ENCODE measurements around the gene BMP6.

BMP6 gene

DNA sequence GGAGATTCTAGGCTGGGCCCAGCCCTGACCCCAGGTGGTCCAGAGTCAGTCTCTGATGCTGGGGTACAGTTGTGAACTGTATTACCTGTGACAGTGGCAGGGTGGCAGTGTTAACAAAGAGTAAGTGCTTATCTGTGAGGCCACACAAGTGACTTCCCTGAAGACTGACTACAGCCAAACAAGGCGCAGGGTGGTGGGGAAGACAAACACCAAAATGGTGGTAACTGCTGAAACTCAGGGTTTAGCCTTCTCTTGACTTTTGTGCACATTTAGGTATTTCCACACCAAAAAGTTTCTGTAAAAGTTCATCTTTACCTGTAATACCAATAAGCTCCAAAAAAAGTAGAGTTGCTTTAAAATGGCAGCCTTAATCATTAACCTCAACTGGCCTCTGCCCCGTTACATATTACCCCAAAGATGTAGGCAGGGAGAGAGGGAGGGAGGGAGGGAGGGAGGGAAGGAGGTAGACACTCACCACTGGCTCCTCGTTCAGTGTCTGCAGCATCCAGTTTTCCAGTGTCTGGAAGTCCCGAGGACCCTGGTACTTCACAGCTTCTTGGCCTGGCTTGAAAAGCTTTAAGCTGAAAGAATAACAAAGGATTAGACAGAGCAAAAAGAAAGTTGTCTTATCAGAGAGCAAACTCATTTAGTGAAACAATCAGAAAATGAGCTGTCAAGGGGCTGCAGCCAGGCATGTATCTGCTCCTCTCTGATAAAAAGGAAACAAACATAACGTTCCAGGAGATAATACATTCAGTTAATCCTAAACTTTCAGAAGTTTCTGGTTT lies 173.4 kb downstream of the BMP6 start:
- ATAC-seq: peak; percentile 54
- Mint-ChIP-seq H3K27ac (no peak overlapping the region), H3K36me3 (peaks cover 76% of the 10 kb centered on the region), H3K27me3 (no peaks in the 10 kb centered on the region), H3K4me1 (peaks cover 33% of the 10 kb centered on the region), H3K4me3 (no peak overlapping the region), H3K9me3 (no peaks in the 10 kb centered on the region)

GRCh38 chr6:7899889-7900213 lies 174.0 kb downstream of the BMP6 start:
- H3K36me3 Mint-ChIP-seq: peaks cover 77% of the 10 kb centered on the region
- H3K4me3 Mint-ChIP-seq: no peak overlapping the region
- no peaks in the 10 kb centered on the region for H3K27me3 Mint-ChIP-seq
- H3K9me3 Mint-ChIP-seq: no peaks in the 10 kb centered on the region
- peaks cover 38% of the 10 kb centered on the region for H3K4me1 Mint-ChIP-seq
- H3K27ac Mint-ChIP-seq: no peak overlapping the region
- ATAC-seq: no peak

DNA sequence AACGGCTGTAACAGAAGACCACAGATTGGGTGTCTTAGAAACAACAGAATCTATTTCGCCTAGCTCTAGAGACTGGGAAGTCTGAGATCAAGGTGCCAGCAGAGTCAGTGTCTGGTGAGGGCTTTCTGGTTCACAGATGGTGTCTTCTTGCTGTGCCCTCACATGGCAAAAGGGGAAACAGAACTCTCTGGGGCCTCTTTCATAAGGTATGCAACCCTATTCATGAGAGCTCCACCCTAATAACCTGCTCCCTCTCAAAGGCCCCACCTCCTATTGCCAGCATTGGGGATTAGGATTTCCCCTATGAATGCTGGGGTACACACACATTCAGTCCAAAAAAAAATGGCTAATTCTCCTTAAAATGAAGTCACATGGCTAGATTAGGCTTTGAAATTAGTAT lies 174.7 kb downstream of the BMP6 start:
- Mint-ChIP-seq H3K36me3 (peaks cover 74% of the 10 kb centered on the region), H3K9me3 (no peaks in the 10 kb centered on the region), H3K27ac (peak overlapping the region; percentile 20), H3K4me3 (no peak overlapping the region), H3K4me1 (peaks cover 45% of the 10 kb centered on the region), H3K27me3 (no peaks in the 10 kb centered on the region)
- peak; percentile 81 for ATAC-seq

GRCh38 chr6:7901056-7901455 lies 175.2 kb downstream of the BMP6 start:
- Mint-ChIP-seq H3K36me3 (peaks cover 70% of the 10 kb centered on the region), H3K27me3 (no peaks in the 10 kb centered on the region), H3K4me3 (no peak overlapping the region), H3K27ac (peak overlapping the region; percentile 20), H3K4me1 (peaks cover 45% of the 10 kb centered on the region), H3K9me3 (no peaks in the 10 kb centered on the region)
- ATAC-seq: no peak

DNA sequence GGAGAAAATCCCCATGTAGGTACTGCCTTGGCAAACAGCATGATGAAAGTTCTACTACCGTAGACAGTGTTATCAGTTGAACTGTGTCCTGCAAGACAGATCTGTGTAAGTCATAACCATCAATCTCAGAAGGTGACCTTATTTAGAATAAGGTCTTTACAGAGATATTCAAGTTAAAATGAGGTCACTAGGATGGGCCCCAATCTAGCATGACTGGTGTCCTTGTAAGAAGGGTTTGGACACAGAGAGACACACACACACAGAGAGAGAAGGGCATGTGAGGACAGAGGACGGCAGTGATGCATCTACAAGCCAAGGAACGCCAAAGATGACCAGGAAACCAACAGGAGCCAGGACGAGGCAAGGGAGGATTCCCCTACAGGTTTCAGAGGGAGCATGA lies 175.9 kb downstream of the BMP6 start:
- Mint-ChIP-seq H3K27ac (no peak overlapping the region), H3K36me3 (peaks cover 68% of the 10 kb centered on the region), H3K4me1 (peaks cover 48% of the 10 kb centered on the region), H3K9me3 (no peaks in the 10 kb centered on the region), H3K27me3 (no peaks in the 10 kb centered on the region), H3K4me3 (no peak overlapping the region)
- ATAC-seq: no peak

- H3K9me3 Mint-ChIP-seq: no peaks in the 10 kb centered on the region
- peaks cover 67% of the 10 kb centered on the region for H3K36me3 Mint-ChIP-seq
- peaks cover 51% of the 10 kb centered on the region for H3K4me1 Mint-ChIP-seq
- no peak for ATAC-seq
- H3K27me3 Mint-ChIP-seq: no peaks in the 10 kb centered on the region
- H3K4me3 Mint-ChIP-seq: no peak overlapping the region
- H3K27ac Mint-ChIP-seq: no peak overlapping the region
These were observed 176.3 kb downstream of the BMP6 start for GRCh38 chr6:7902221-7902620.

DNA sequence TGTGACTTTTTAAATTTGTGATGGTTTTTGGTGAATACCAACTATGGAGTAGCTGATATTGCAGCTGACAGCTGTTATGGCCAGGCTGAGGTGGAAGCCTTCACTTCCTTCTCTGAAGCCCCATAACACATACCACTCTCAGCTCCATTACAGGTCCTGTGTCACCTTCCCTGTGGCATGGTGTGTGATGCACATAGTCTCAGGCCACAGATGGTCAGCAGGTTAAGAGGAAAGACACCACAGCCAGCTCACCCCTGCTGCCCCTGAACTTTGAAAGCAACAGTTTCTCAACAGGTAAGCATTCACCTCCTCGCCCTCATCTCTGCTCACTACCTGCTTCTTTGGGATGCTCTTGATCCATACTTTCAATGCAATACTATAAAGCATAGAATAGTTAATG lies 177.0 kb downstream of the BMP6 start:
- Mint-ChIP-seq H3K27ac (no peak overlapping the region), H3K36me3 (peaks cover 61% of the 10 kb centered on the region), H3K27me3 (no peaks in the 10 kb centered on the region), H3K9me3 (no peaks in the 10 kb centered on the region), H3K4me1 (peaks cover 53% of the 10 kb centered on the region), H3K4me3 (no peak overlapping the region)
- no peak for ATAC-seq

GRCh38 chr6:7903673-7904072 lies 177.8 kb downstream of the BMP6 start:
- no peaks in the 10 kb centered on the region for H3K9me3 Mint-ChIP-seq
- H3K27ac Mint-ChIP-seq: no peak overlapping the region
- ATAC-seq: no peak
- H3K4me1 Mint-ChIP-seq: peaks cover 47% of the 10 kb centered on the region
- no peak overlapping the region for H3K4me3 Mint-ChIP-seq
- H3K27me3 Mint-ChIP-seq: no peaks in the 10 kb centered on the region
- peaks cover 53% of the 10 kb centered on the region for H3K36me3 Mint-ChIP-seq

DNA sequence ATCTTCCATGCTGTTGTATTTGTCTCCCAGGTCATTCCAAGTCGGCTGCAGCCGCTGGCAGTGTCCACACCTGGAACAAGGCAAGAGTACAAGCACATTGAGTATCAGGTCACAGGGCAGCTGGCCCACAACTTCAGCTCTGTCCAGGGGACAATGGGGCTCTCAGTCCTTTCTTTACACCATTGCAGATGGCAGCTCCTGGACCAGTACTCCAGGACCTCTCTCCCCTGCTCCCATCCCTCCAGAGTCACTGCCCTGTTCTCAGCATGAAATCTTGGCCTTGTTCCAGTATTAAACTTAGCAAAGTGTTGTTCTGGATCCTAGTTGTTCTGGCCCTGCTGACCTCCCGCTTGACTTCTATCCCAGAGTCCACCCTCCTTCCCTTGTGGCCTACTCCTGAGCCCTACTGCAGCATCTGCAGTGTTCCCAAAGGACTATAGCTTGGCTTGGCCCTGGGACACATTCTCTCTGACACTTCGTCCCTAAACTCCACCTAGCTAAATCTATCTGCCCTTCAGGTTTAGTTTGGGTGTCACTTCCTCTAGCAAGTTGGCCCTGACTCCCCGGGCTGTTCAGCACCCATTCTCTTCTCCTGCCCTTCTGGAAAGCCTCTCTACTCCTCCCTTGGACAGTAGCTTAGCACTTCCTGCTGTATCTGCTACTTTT lies 178.9 kb downstream of the BMP6 start:
- Mint-ChIP-seq H3K9me3 (no peaks in the 10 kb centered on the region), H3K36me3 (peaks cover 47% of the 10 kb centered on the region), H3K4me1 (peaks cover 50% of the 10 kb centered on the region), H3K4me3 (no peak overlapping the region), H3K27me3 (no peaks in the 10 kb centered on the region), H3K27ac (peak overlapping the region; percentile 35)
- no peak for ATAC-seq

DNA sequence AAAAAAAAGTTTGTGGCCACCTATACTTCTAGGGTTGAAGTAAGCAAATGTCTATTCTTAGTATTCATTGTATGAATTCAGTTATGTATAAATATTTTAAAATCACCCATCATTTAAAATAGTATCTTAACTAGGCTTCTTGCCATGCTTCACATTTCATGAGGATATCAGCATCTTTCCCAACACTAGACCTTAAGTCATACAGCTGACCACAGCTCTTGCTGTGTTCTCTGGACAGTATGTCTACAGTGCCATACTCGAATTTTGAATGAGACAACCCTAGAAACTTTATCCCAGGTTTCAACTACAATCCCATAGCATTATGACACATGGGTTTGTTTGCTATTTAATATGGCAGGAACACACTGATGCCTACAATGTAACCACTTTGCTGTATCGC lies 179.5 kb downstream of the BMP6 start:
- Mint-ChIP-seq H3K27ac (peak overlapping the region; percentile 35), H3K4me3 (no peak overlapping the region), H3K36me3 (peaks cover 42% of the 10 kb centered on the region), H3K4me1 (peaks cover 44% of the 10 kb centered on the region), H3K9me3 (no peaks in the 10 kb centered on the region), H3K27me3 (no peaks in the 10 kb centered on the region)
- ATAC-seq: no peak

DNA sequence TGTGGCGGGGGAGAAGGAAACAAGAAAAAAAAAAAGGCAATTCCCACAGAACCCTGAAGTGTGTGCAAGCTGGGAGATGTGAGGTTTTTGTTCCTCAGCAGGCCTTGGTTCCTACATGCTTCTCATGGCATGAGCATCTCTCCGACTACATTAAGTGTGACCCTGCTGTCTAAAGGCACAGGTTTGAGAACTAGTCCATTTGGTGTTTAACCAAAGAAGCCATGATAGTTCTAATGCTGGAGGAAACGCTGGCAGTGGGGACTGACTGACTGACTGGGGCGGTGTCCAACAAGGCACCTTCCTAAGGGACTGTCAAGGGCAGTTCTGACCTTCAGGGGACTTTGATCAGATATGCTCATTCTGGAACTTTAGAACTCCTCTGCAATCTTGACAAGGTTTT lies 180.8 kb downstream of the BMP6 start:
- H3K36me3 Mint-ChIP-seq: peaks cover 29% of the 10 kb centered on the region
- no peaks in the 10 kb centered on the region for H3K27me3 Mint-ChIP-seq
- H3K4me3 Mint-ChIP-seq: no peak overlapping the region
- no peak for ATAC-seq
- peaks cover 38% of the 10 kb centered on the region for H3K4me1 Mint-ChIP-seq
- H3K9me3 Mint-ChIP-seq: no peaks in the 10 kb centered on the region
- no peak overlapping the region for H3K27ac Mint-ChIP-seq

- ATAC-seq: no peak
- Mint-ChIP-seq H3K4me3 (no peak overlapping the region), H3K9me3 (no peaks in the 10 kb centered on the region)
These were observed 181.3 kb downstream of the BMP6 start for GRCh38 chr6:7907159-7907558.

DNA sequence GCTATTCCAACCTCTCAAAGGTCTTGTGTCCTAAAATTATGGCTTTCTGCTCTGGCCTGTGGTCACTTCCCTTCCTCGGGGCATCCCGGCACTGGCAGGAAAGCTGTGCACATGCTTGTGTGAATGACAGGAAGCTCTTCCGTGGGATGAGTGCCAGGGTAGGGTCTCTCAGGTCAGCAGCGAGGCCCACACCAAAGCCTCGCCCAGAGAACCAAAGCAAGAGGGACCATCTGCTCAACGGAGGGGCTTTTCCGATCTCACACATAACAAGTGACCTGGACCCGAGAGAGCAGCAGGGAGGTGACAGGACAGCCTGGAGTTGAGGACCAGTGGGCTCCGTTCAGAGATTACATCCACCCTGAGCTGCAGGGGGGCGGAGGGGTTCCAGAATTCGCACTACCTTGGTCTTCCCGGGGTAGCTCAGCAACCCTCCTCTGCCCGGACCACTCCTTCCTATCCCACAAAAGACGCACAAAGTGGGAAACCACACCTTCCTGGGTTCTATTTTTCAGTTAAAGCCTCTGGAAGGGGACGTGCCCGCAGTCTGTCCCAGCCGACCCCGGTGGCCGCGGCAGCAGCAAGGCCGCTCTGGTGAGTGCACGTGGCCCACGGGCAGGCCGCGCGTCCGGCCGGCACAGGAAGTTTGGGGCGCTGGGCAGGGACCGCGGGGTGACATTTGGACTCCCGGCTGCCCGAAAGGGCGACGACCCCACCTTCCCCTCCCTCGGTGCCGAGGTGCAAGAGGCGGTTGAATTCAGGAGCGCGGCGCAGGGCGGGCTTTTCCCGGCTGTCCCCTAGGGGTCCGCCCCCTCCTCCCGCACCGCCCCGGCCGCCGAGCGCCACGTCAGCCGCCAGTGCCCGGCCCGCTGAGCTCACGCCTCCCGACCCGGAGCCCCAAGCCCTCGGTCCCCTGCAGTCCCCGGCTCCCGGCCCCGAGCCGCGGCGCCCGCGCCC lies 183.7 kb downstream of the BMP6 start:
- Mint-ChIP-seq H3K4me3 (peak overlapping the region; percentile 84), H3K27ac (peak overlapping the region; percentile 71), H3K4me1 (peaks cover 35% of the 10 kb centered on the region), H3K9me3 (no peaks in the 10 kb centered on the region), H3K27me3 (no peaks in the 10 kb centered on the region), H3K36me3 (peaks cover 8% of the 10 kb centered on the region)
- peak; percentile 71 for ATAC-seq

More at GRCh38 chr6:7907159-7907558, 181.3 kb downstream of the BMP6 start:
- Mint-ChIP-seq H3K36me3 (peaks cover 25% of the 10 kb centered on the region), H3K4me1 (peaks cover 38% of the 10 kb centered on the region), H3K27ac (no peak overlapping the region), H3K27me3 (no peaks in the 10 kb centered on the region)

DNA sequence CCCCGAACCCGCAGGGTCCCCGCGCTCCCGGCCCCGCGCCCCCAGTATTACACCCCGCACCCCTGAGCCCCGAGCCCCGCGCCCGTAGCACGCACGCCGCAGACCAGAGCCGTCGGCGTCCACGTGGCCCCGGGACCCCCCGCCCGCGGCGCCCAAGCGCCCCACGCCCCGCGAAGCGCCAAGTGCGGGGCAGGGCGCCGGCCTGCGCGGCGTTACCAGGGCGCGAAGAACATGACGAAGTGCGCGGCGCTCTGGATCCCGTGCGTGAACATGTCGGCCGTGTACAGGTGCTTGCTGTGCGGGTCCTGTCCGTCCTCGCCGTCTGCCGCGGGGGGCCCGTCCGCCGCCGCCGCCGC lies 184.4 kb downstream of the BMP6 start:
- Mint-ChIP-seq H3K4me3 (peak overlapping the region; percentile 32), H3K4me1 (peaks cover 28% of the 10 kb centered on the region)

GRCh38 chr6:7910654-7911344 lies 184.9 kb downstream of the BMP6 start, which contains the start of gene TXNDC5:
TSS of gene TXNDC5 (minus strand) at chr6:7910788. CDS start at chr6:7910776, 12 bp downstream.
- H3K4me3 Mint-ChIP-seq: peak within 1 kb of the TSS; percentile 84
- H3K27me3 Mint-ChIP-seq: no peaks in the 10 kb centered on the region
- ATAC-seq: peak; percentile 87
- peaks cover 26% of the 10 kb centered on the region for H3K4me1 Mint-ChIP-seq
- H3K36me3 Mint-ChIP-seq: no peaks in the 10 kb centered on the region
- H3K9me3 Mint-ChIP-seq: no peaks in the 10 kb centered on the region
- H3K27ac Mint-ChIP-seq: peak within 1 kb of the TSS; percentile 71

More for the DNA sequence above, 184.4 kb downstream of the BMP6 start:
- Mint-ChIP-seq H3K9me3 (no peaks in the 10 kb centered on the region), H3K27me3 (no peaks in the 10 kb centered on the region), H3K36me3 (peaks cover 1% of the 10 kb centered on the region), H3K27ac (no peak overlapping the region)
- peak; percentile 66 for ATAC-seq
